Liver (tissue), 9 donors: Measurements from ENCODE around the gene TOMM5. TPM values are rescaled to one million over a fixed set of nuclear protein-coding genes. Genes with fewer than 3 reads are reported as not detected.

ENCODE experiments used
- DNase-seq: peaks from one replicate; pipeline ENCODE4 v3.0.0-alpha.2; 2017; ENCODE audit warnings: low spot score
- H3K27ac ChIP-seq, 2 donors: one replicate each; pipeline ENCODE4 v1.7.0; 2013; ENCODE audit warnings: inconsistent platforms in 2 of 2, low read length in 2 of 2, control low read depth in 1 of 2, low read depth in 1 of 2, mild to moderate bottlenecking in 1 of 2
- H3K27me3 ChIP-seq, 4 donors: one replicate each; pipeline versions ENCODE4 v1.6.1 to v1.7.0; 2013; ENCODE audit warnings: low read length in 3 of 4, inconsistent platforms in 1 of 4, mild to moderate bottlenecking in 1 of 4, moderate library complexity in 1 of 4; ENCODE audit not compliant: control insufficient read depth in 4 of 4, insufficient read depth in 4 of 4
- H3K36me3 ChIP-seq, 4 donors: one replicate each; pipeline versions ENCODE4 v1.6.1 to v1.7.0; 2013; ENCODE audit warnings: low read length in 3 of 4, mild to moderate bottlenecking in 3 of 4, low read depth in 1 of 4, moderate library complexity in 1 of 4; ENCODE audit not compliant: control insufficient read depth in 4 of 4, insufficient read depth in 3 of 4
- H3K4me1 ChIP-seq, 4 donors: one replicate each; pipeline versions ENCODE4 v1.6.1 to v1.7.0; 2013; ENCODE audit warnings: low read length in 3 of 4, mild to moderate bottlenecking in 3 of 4, moderate library complexity in 1 of 4; ENCODE audit not compliant: control insufficient read depth in 4 of 4, insufficient read depth in 4 of 4
- H3K4me3 ChIP-seq, 3 donors: one replicate each; pipeline versions ENCODE4 v1.6.1 to v1.7.0; 2013; ENCODE audit warnings: low read length in 3 of 3, control low read depth in 1 of 3, low read depth in 1 of 3, mild to moderate bottlenecking in 1 of 3
- H3K9ac ChIP-seq, 2 donors: one replicate each; pipeline ENCODE4 v1.7.0; 2013; ENCODE audit warnings: low read length in 2 of 2, mild to moderate bottlenecking in 2 of 2, moderate library complexity in 2 of 2, control low read depth in 1 of 2, low read depth in 1 of 2
- H3K9me3 ChIP-seq, 4 donors: one replicate each; pipeline versions ENCODE4 v1.6.1 to v1.7.0; 2013; ENCODE audit warnings: low read length in 3 of 4; ENCODE audit not compliant: control insufficient read depth in 4 of 4
- ATF3 ChIP-seq: IDR thresholded peaks from 2 replicates; pipeline ENCODE4 v1.6.1; 2016; ENCODE audit warnings: antibody characterized with exemption
- CTCF ChIP-seq: fragments of 150-350 bp; IDR thresholded peaks from 2 replicates; pipeline ENCODE4 v1.5.1; 2017; ENCODE audit warnings: improper control_type of control experiment, low read depth, low read length; ENCODE audit not compliant: missing input control
- FOXA1 ChIP-seq: IDR thresholded peaks from 2 replicates; pipeline ENCODE4 v1.6.1; 2016; ENCODE audit warnings: antibody characterized with exemption
- FOXA2 ChIP-seq: IDR thresholded peaks from 2 replicates; pipeline ENCODE4 v1.6.1; 2016; ENCODE audit warnings: antibody characterized with exemption
- JUND ChIP-seq, 2 donors: IDR thresholded peaks; 2 replicates each; pipeline ENCODE4 v1.6.1; 2016; ENCODE audit warnings: antibody characterized with exemption in 2 of 2
- REST ChIP-seq: IDR thresholded peaks from 2 replicates; pipeline ENCODE4 v1.6.1; 2016; ENCODE audit warnings: antibody characterized with exemption, mild to moderate bottlenecking
- RXRA ChIP-seq, 2 donors: IDR thresholded peaks; 2 replicates each; pipeline ENCODE4 v1.6.1; 2017 to 2018; ENCODE audit warnings: antibody characterized with exemption in 2 of 2, mild to moderate bottlenecking in 1 of 2
- polyA plus RNA-seq, 2 donors: library from polyadenylated mRNA; stranded (reverse) in 1 of 2; unstranded in 1 of 2; fragments of 200-250 nt in 1 of 2; fragments of >200 nt in 1 of 2; fragmentation: Nextera tagmentation in 1 of 2; extraction: Ambion mirVana in 1 of 2; gene quantifications; one replicate each; pipeline versions ENCODE4 v1.2.1 to v1.2.3, GENCODE V29; 2013 to 2015
- total RNA-seq, 2 donors: library from RNA; depleted of rRNA; stranded (reverse); fragments of >200 nt; gene quantifications; one replicate each; pipeline ENCODE4 v1.2.3, GENCODE V29; 2014
- donor health status: healthy.
- donor health status: healthy.
- donor health status: healthy.
- donor health status: healthy.
- donor health status: healthy.

TOMM5 gene
- total and polyA plus RNA-seq, 4 donors = 43.0 to 107 (median 71.9) TPM

GRCh38 chr9:37539634-37540033, 52.8 kb downstream of the TOMM5 start:
- TF ChIP-seq FOXA1 (no peak), JUND (IDR thresholded peaks at IDR 0.05) (no peak), CTCF (no peak), RXRA (IDR thresholded peaks at IDR 0.05) (no peak), REST (no peak), ATF3 (no peak), FOXA2 (no peak)
- H3K4me3 ChIP-seq = no peak overlapping the region
- peaks cover 0 to 23% (median 8%) of the 10 kb centered on the region in 4 donors for H3K36me3 ChIP-seq
- no peak for DNase-seq
- H3K4me1 ChIP-seq = no peaks in the 10 kb centered on the region
- no peaks in the 10 kb centered on the region for H3K9me3 ChIP-seq
- H3K9ac ChIP-seq = no peak overlapping the region
- H3K27me3 ChIP-seq = no peaks in the 10 kb centered on the region
- no peak overlapping the region for H3K27ac ChIP-seq

Other genes starting within 250 kb of the TOMM5 start
- 100 to 1,000 TPM; 125 to 524 TPM for gene GRHPR, start 169.9 kb downstream of the TOMM5 start, total RNA-seq
- 100 to 1,000 TPM; 197 to 391 TPM for gene GRHPR, start 169.9 kb downstream of the TOMM5 start, polyA plus RNA-seq
- 1 to 10 TPM; 9.3 to 9.4 TPM for gene ZBTB5, start 127.1 kb downstream of the TOMM5 start, total RNA-seq
- 1 to 10 TPM; 2.4 to 3.6 TPM for gene ZBTB5, start 127.1 kb downstream of the TOMM5 start, polyA plus RNA-seq
- gene POLR1E, start 106.6 kb downstream of the TOMM5 start, total RNA-seq = 10 to 100 TPM; 15.5 to 25.5 TPM
- gene POLR1E, start 106.6 kb downstream of the TOMM5 start, polyA plus RNA-seq = 10 to 100 TPM in 1 of 2 donors, 1 to 10 TPM in 1; 4.9 to 13.3 TPM
- 1 to 10 TPM; 5.4 to 5.5 TPM for gene FBXO10, start 16.2 kb downstream of the TOMM5 start, total RNA-seq
- 1 to 10 TPM; 1.3 to 2.7 TPM for gene FBXO10, start 16.2 kb downstream of the TOMM5 start, polyA plus RNA-seq
- gene FRMPD1, start 58.4 kb upstream of the TOMM5 start, total RNA-seq = 1 to 10 TPM in 1 of 2 donors, under 1 TPM in 1; 0.09 to 1.8 TPM
- under 1 TPM; 0.06 to 0.25 TPM for gene FRMPD1, start 58.4 kb upstream of the TOMM5 start, polyA plus RNA-seq
- gene TRMT10B, start 161.2 kb upstream of the TOMM5 start, total RNA-seq = 1 to 10 TPM; 2.0 to 2.1 TPM
- 1 to 10 TPM; 1.9 to 3.9 TPM for gene TRMT10B, start 161.2 kb upstream of the TOMM5 start, polyA plus RNA-seq
- 10 to 100 TPM; 19.9 to 27.7 TPM for gene EXOSC3, start 192.5 kb upstream of the TOMM5 start, total RNA-seq
- gene EXOSC3, start 192.5 kb upstream of the TOMM5 start, polyA plus RNA-seq = 10 to 100 TPM; 16.2 to 19.2 TPM
- gene DCAF10, start 208.2 kb upstream of the TOMM5 start, total RNA-seq = 10 to 100 TPM; 20.8 to 22.2 TPM
- 1 to 10 TPM; 9.7 TPM for gene DCAF10, start 208.2 kb upstream of the TOMM5 start, polyA plus RNA-seq